HG02588 (cell line): ENCODE measurements around the gene ATXN1.
"Not testable (repeated sequence)": the region's sequence is repeated elsewhere in the genome, so short reads cannot be mapped to it uniquely, and the experiment has no call there.

Source experiments
- ATAC-seq: cut with Tn5 transposase; IDR thresholded peaks from one replicate; pipeline ENCODE4 v1.9.1; 2021; ENCODE audit warnings: mild to moderate bottlenecking, moderate library complexity; ENCODE audit not compliant: unreplicated experiment

ATXN1 gene

GRCh38 chr6:16725145-16725864, 36.0 kb downstream of the ATXN1 start:
- ATAC-seq = no peak

DNA sequence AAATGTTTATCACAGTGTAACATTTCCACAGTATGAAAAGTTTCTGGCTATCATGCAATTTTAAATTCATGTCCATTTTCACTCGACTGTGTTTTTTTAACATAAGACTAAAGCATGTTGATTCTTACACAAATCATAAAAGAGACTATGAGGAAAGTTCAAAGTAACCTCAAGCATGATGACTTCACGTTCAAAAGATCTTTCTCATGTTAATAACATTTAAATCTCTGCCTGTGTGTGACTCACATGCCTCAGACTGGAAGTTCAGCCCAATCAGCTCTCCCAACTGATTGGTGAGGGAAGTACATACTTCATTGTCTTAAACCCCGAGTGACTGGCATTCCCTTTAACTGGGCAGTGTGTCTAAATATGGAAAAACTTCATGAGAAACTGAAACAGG, 37.4 kb downstream of the ATXN1 start:
- ATAC-seq = no peak

GRCh38 chr6:16723402-16723801, 37.9 kb downstream of the ATXN1 start:
- ATAC-seq = no peak

- no peak for ATAC-seq
Measured at GRCh38 chr6:16722630-16723029, 38.6 kb downstream of the ATXN1 start.

- ATAC-seq = no peak
Measured at GRCh38 chr6:16721977-16722376, 39.3 kb downstream of the ATXN1 start.

- ATAC-seq = no peak
Measured at GRCh38 chr6:16720861-16721260, 40.4 kb downstream of the ATXN1 start.

DNA sequence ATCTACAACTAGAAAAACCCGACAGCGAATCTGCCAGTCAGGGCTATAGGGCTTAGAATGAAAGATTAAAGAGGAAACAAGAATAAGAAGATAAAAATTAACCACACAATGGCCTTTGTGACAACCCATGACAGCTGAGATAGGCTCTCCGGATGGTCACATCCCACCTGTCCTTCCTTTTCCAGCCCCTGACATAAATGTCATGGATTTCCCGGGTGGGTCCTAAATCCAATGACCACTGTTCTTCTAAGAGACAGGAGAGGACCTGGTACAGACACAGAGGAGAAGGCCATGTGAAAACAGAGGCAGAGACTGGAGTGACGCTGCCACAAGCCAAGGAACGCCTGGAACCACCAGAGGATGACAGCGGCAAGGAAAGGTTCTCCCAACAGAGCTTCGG, 41.8 kb downstream of the ATXN1 start:
- ATAC-seq = no peak

GRCh38 chr6:16718356-16718755, 42.9 kb downstream of the ATXN1 start:
- ATAC-seq = no peak

GRCh38 chr6:16717275-16717942, 43.9 kb downstream of the ATXN1 start:
- no peak for ATAC-seq

- ATAC-seq = no peak
Measured at GRCh38 chr6:16716321-16716858, 44.9 kb downstream of the ATXN1 start.

- no peak for ATAC-seq
Measured at GRCh38 chr6:16713597-16713996, 47.7 kb downstream of the ATXN1 start.

DNA sequence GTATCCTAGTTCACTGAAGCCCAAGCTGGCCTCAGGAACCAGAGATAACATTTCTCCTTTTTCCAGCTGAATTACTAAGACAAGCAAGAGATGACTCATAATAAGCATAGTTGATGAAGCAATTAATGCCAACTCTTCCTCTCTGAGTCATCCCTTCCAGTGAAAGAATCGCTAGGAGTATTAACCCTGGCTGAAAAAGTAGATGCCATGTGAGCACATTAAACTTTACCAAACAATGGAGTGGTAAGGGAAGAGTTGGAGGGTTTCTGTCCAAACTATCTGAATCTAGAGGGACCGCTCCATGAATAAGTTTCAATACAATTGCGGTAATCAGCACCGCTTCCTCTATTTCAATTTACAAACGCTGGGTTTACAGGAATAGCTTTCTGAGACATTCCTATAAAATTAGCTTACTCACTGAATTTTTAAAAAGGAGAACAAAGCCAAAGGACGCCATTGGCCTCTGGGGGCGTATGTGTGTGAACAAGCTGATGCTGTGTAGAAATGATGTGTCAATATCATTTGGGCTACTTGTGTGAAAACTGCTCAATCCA, 48.3 kb downstream of the ATXN1 start:
- peak; percentile 24 for ATAC-seq

- ATAC-seq = peak; percentile 69
Measured at GRCh38 chr6:16712255-16712930, 48.9 kb downstream of the ATXN1 start.

DNA sequence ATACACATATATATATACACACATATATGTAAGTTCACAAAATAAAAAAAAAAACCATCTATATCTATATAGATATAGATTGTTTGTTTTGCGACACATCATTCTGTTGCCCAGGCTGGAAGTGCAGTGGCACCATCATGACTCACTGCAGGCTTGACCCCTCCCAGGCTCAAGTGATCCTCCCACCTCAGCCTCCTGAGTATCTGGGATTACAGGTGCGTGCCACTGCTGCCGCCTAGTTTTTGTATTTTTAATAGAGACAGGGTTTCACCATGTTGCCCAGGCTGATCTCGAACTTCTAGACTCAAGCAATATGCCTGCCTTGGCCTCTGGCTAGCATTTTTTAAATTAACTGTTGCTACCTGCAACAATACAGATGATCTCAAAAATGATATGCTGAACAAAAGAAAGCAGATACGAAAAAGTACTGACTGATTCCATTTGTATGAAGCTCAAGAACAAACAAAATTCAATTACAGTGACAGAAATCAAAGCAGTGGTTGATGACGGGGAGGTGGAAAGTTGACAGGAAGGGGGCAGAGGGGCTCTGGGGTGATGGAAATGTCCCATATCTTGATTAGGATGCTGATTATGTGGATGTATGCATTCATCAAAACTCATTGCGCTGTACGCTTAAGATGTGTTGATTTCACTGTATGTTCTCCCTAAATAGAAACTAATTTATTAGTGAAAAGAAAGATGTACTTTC, 49.6 kb downstream of the ATXN1 start:
- ATAC-seq = peak; percentile 5

GRCh38 chr6:16706911-16707783, 54.1 kb downstream of the ATXN1 start:
- no peak for ATAC-seq

DNA sequence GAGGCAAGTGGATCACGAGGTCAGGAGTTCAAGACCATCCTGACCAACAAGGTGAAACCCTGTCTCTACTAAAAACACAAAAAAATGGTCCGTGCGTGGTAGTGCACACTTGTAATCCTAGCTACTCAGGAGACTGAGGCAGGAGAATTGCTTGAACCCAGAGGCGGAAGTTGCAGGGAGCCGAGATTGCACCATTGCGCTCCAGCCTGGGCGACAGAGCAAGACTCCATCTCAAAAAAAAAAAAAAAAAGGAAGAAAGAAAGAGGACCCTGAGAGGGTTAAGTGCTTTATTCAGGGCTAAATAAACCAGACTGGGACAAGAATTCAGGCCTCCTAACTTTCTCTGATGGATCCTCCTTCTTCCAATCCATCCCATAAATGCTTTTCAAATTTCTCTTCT, 54.8 kb downstream of the ATXN1 start:
- ATAC-seq = not testable (repeated sequence)

DNA sequence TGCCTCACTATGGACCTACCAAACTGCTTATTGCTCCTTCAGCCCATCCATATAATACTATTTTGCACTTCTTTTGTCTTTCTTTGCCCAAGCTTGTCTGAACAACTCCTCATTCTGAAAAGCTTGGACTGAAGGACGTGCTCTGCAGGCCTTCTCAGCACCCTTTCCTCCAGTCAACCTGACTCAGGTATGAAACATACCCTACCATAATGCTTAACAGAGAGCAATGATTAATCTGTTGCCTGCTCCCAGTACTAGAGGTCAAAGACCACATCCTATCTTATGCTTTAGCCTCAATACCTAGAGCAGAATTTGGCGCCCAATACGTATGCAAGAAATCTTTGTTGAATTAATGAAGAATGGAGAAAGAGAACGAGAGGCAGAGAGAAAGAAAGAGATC, 55.2 kb downstream of the ATXN1 start:
- ATAC-seq = no peak

GRCh38 chr6:16705081-16705993, 55.9 kb downstream of the ATXN1 start:
- ATAC-seq = no peak
